GM19467 (cell line): Measurements from ENCODE around the gene CRIP1.
A peak's percentile ranks its signal among the peaks of the same experiment; 100 is the strongest.

Experiments
- ATAC-seq: cut with Tn5 transposase; IDR thresholded peaks from one replicate; pipeline ENCODE4 v1.9.1; 2021; ENCODE audit warnings: mild to moderate bottlenecking, moderate library complexity; ENCODE audit not compliant: unreplicated experiment

CRIP1 gene

DNA sequence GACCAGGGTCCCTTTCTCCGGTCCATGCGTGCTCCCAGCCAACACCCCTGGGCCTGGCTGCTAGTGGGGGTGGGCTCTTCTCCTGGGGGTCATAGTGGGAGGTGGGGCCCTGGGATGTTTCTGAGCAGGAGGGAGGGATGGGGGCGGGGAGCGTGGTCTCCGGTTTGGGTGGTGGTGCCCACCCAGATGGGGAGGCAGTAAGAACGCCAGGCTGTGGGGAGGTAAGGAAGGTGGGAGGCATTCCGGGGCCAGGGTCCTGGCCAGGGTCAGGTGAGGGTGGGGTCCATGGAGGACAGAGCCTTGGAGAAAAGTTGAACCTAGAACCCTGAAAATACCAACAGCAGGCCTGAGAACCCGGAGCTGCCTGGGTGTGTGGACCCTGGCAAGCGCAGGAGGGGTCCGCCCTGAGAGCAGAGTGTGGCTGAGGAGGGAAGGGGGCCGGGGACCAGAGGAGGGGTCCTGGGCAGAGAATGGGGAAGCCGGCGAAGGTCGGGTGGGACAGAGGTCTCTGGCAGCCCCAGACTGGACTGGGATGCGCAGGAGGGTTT lies 6.4 kb upstream of the CRIP1 start:
- no peak for ATAC-seq

GRCh38 chr14:105480807-105481801 lies 5.6 kb upstream of the CRIP1 start:
- peak; percentile 54 for ATAC-seq

DNA sequence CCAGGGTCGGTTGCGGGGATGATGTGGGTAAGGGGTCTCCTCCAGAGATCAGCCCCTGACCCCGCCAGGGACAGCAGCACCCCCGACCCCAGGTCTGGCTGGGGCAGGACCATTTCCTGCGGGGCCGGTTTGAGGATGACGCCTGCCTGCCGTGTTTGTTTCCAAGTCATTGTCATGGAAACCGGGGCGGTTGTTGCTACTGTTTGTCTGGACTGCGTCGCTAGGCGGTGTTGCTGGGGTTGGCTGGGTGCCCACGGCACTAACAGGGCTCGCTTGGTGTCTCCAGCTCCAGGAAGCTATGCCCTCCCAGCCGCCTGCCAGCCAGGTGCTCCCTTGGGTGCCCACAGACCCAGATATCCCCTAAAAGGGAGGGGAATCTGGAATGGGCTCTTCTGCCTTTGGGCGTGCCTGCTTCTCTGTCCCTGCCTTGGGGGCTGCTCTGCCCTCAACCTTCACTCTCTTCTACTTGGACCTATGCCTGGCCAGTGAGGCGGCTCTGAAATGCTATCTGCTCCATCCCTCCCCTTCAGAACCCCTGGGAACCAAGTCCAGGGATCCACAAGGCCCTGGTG lies 4.7 kb upstream of the CRIP1 start:
- no peak for ATAC-seq

GRCh38 chr14:105482486-105483110 lies 4.1 kb upstream of the CRIP1 start:
- no peak for ATAC-seq

DNA sequence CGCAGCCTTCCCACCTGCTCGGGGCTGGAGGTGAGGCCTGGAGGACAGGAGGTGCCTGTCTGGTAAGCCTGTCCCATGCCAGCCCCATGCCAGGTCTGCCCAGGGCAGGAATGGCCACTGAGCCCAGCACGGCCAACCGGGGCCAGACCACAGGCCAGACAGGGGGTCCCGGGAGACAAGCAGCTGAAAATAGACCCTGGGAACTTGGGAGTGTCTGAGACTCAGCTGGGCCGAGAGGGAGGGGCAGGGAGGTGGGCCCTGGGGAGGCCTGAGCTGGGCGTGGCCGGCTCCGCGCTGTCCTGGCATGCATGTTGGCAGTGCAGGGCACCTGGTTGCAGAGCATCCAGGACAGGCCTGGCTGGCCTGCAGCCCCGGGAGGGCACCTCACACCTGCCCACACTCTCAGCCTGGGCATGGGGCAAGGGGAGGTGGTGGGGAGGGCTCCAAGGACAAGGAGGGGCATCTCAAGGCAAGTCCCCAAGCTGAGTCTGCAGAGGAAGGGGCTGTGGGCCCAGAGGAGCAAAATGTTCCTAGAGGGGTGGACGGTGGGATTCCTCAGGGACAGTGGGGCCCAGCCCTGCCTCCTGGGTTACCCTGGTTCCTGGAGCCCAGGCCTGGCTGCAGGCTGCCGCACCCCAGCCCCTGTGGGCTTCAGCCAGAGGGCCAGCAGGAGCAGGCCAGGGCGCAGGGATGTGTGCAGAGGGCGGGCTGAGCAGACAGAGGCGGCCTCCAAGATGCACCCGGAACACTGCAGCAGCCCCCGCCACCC lies 3.2 kb upstream of the CRIP1 start:
- no peak for ATAC-seq

GRCh38 chr14:105484069-105484996 lies 2.4 kb upstream of the CRIP1 start:
- no peak for ATAC-seq

- ATAC-seq: no peak
Observed at GRCh38 chr14:105484997-105485393, 1.7 kb upstream of the CRIP1 start.

DNA sequence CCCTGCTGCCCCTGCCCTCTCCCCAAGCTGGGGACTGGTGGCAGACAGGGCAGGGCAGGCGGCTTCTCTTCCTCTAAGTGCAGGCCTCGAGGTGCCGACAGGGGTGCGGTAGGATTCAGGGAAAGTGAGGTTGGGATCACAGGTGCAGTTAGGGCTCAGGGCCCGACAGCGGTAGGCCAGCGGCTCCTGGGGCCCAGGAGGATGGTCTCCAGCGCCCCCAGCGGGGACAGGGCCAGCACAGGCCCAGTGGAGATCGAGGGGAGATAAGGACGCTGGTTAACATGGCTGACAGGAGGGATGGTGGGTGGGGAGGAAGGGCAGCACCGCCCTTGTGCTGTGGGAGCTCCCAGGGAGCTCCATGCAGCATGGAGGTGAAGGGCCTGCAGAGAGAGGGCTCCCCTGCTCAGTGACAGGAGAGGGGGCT lies 935 bp upstream of the CRIP1 start:
- no peak for ATAC-seq

- ATAC-seq: no peak
Observed at GRCh38 chr14:105486974-105487448, 325 bp downstream of the CRIP1 start.

DNA sequence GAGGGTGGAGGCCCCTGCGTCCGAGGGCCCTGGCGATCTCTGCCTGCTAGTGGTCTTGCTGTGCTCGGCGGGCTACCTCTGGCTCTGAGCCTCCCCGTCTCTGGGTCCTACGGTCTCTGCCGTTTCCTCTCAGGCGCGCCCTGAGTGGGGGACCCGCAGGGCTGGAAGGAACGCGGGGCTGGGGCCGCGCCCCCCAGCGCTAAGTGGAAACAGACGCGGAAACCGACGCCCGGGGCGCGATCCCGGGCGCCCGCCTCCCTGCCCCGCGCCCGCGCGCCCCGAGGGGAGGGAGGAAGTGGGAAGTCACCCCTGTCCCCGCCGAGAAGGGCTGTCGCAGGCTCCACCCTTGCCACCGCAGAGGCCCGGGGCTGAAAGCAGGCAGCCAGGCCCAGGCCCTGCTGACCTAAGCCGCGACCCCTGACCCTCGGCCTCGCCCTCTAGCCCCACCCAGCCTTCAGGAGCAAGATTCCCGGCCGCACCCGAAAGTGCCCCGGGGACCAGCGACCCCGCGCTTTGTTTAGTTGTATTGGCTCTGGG lies 831 bp downstream of the CRIP1 start:
- ATAC-seq: no peak

DNA sequence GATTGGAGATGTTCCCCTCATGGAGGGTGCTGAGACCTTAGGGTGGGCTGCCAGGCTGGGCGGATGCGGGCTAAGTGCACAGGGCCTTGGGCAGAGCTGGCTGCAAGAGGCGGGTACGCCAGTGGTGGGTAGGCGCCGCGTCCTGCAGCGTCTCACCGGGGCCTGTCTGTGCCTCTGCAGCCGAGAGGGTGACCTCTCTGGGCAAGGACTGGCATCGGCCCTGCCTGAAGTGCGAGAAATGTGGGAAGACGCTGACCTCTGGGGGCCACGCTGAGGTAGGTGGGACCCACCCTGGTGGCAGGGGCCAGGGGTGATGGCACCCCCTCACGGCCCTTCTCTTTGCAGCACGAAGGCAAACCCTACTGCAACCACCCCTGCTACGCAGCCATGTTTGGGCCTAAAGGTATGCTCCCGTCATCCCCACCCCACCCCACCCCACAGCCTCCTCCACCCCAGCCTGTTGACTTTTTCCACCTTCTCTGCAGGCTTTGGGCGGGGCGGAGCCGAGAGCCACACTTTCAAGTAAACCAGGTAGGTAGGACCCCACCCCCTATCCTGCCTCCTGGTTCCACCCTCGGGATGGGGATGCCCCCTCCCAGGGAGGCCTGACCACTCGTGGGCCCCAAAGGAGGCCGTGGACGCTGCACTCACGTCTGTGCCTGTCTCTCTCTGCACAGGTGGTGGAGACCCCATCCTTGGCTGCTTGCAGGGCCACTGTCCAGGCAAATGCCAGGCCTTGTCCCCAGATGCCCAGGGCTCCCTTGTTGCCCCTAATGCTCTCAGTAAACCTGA lies 1.5 kb downstream of the CRIP1 start:
- no peak for ATAC-seq

DNA sequence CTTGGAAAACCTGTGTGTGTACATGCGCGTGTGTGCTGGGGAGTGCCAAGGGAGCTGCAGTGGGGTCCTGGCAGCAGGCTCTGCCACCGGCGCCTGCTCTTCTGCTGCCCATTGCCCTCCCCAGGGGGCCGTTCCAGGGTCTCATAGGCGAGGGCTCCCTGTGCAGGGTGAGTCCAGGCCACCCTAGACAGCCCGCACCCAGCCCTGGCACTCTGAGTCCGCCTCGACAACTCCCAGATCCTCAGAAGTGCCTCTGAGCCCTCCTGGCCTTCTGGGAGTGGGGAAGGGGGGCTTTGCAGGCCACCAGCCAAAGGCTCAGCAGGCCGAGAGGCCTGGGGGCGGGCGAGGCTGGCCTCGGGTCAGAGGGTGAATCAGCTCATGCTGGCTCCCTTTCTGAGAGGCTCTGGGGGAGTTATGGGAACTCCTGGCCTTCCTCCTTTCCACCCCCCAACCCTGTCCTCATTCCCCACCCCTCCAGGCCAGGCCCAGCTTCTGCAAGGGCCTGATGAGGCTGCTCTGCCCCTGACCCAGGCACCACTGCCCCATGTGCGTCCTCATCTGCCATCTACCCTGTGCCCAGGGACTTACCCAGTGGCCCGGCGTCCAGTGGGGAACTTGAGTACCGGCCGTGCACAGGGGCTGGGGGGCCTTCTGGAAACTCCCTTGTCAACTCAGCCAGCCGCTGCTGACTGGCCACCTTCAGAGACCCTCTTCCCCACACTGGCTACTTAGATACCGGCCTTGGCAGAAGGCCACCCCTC lies 2.3 kb downstream of the CRIP1 start:
- ATAC-seq: no peak

- ATAC-seq: no peak
Observed at GRCh38 chr14:105489542-105490266, 3.0 kb downstream of the CRIP1 start.

GRCh38 chr14:105490267-105490571 lies 3.5 kb downstream of the CRIP1 start:
- peak; percentile 0 for ATAC-seq

GRCh38 chr14:105490572-105491365 lies 4.1 kb downstream of the CRIP1 start, which contains the start of gene TEDC1:
TSS of gene TEDC1 (plus strand) at chr14:105491246. CDS start at chr14:105491376, 130 bp downstream.
- ATAC-seq: peak; percentile 62

DNA sequence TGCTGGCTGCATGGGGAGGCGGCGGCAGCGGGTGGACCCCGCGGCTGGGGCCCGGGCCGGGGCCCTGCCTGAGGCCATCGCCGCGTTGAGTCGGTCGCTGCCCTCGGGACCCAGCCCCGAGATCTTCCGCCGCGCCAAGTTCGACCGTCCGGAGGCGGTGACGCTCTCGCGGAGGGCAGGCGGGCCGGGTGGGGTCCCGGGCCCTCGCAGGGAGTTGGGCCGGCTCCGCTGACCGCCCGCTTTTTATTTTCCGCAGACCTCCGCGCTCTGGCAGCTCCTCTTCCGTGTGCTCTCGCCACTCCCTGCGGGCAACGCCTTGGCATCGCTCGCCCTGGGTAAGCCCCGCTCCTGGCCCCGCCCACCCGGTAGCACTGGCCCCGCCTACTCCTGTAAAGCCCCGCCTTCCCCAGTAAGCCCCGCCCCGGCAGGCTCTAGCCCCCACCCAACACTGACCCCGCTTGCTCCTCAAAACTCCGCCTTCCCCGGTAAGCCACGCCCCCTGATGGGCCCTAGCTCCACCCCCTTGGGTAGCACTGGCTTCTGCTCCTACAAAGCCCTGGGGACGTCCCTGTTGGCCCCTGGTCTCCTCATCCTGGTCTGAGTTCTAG lies 4.8 kb downstream of the CRIP1 start:
- no peak for ATAC-seq
